OCI-LY7 (cell line): Measurements from ENCODE around the gene FBN2. TPM values are rescaled to one million over a fixed set of nuclear protein-coding genes. Genes with fewer than 3 reads are reported as not detected.

Experiments
- BruUV-seq: library from RNA; stranded (reverse); fragments of 400-500 nt; replicated peaks from 2 replicates; lab custom pipeline; 2021; lab: Mats Ljungman, UMichigan
- CTCF ChIA-PET: fragments of 300-600 bp; sonication (Branson Sonifier 250); formaldehyde crosslinking; loops from one replicate; lab custom pipeline; 2022; ENCODE audit warnings: antibody characterized with exemption; ENCODE audit not compliant: unreplicated experiment; lab: Charles Lee
- POLR2A ChIA-PET: fragments of 300-600 bp; sonication (Branson Sonifier 250); formaldehyde crosslinking; loops from one replicate; lab custom pipeline; 2022; ENCODE audit warnings: antibody characterized with exemption; lab: Charles Lee
- DNase-seq: peaks from one replicate; pipeline ENCODE4 v3.0.0-alpha.2; 2015; ENCODE audit warnings: low spot score
- H2AFZ ChIP-seq: fragments of 200-600 bp; sonication (generic), shearing (Covaris generic); 2 replicates; pipeline ENCODE4 v1.6.1; 2014; ENCODE audit warnings: mild to moderate bottlenecking, antibody characterized with exemption, low read length, moderate library complexity
- H3K27ac ChIP-seq: fragments of 200-600 bp; sonication (generic); 2 replicates; pipeline ENCODE4 v1.5.1; 2014; ENCODE audit warnings: mixed run types, low read depth, mild to moderate bottlenecking, moderate library complexity, low read length, inconsistent platforms; ENCODE audit not compliant: poor library complexity, severe bottlenecking
- H3K36me3 ChIP-seq: fragments of 200-600 bp; sonication (generic); 2 replicates; pipeline ENCODE4 v1.6.1; 2014; ENCODE audit warnings: mild to moderate bottlenecking, antibody characterized with exemption, low read length, moderate library complexity, mixed read lengths; ENCODE audit not compliant: insufficient read depth
- H3K4me1 ChIP-seq: fragments of 200-600 bp; sonication (generic); 2 replicates; pipeline ENCODE4 v1.5.1; 2014; ENCODE audit warnings: mild to moderate bottlenecking, low read length; ENCODE audit not compliant: insufficient read depth, poor library complexity, severe bottlenecking
- H3K4me2 ChIP-seq: fragments of 200-600 bp; sonication (generic); 2 replicates; pipeline ENCODE4 v1.6.1; 2014; ENCODE audit warnings: mild to moderate bottlenecking, low read length
- H3K4me3 ChIP-seq: fragments of 200-600 bp; sonication (generic); 2 replicates; pipeline ENCODE4 v1.5.1; 2014; ENCODE audit warnings: mild to moderate bottlenecking, low read depth, low read length; ENCODE audit not compliant: poor library complexity, severe bottlenecking
- H3K79me2 ChIP-seq: fragments of 200-600 bp; sonication (generic); 2 replicates; pipeline ENCODE4 v1.6.1; 2016; ENCODE audit warnings: low read depth, mild to moderate bottlenecking, low read length, moderate library complexity, mixed read lengths; ENCODE audit not compliant: insufficient read depth
- H3K9me2 ChIP-seq: fragments of 200-600 bp; sonication (generic); 2 replicates; pipeline ENCODE4 v1.6.1; 2016; ENCODE audit warnings: mild to moderate bottlenecking, low read length, mixed read lengths; ENCODE audit not compliant: insufficient read depth
- H3K9me3 ChIP-seq: fragments of 200-600 bp; sonication (generic); 2 replicates; pipeline ENCODE4 v1.6.1; 2014; ENCODE audit warnings: mild to moderate bottlenecking, mixed run types, low read length, mixed read lengths
- H4K20me1 ChIP-seq: fragments of 200-600 bp; sonication (generic); 2 replicates; pipeline ENCODE4 v1.6.1; 2014; ENCODE audit warnings: mild to moderate bottlenecking, antibody characterized with exemption, low read length, moderate library complexity, mixed read lengths; ENCODE audit not compliant: insufficient read depth
- CTCF ChIP-seq: fragments of 200-600 bp; sonication (generic); conservative IDR thresholded peaks from 2 replicates; pipeline ENCODE4 v1.5.1; 2014; ENCODE audit warnings: mild to moderate bottlenecking, antibody characterized with exemption, low read length, moderate library complexity, mixed read lengths
- EZH2phosphoT487 ChIP-seq: fragments of 200-600 bp; sonication (generic); IDR thresholded peaks from 2 replicates; pipeline ENCODE4 v1.6.1; 2018; ENCODE audit warnings: low read depth, borderline replicate concordance, mild to moderate bottlenecking, mixed run types, antibody characterized with exemption, low read length, moderate library complexity, mixed read lengths
- intact Hi-C: fragments of 100-400 bp; cut with micrococcal nuclease; formaldehyde crosslinking; loops from one replicate; pipeline ENCODE4 v1.10.0; 2022; ENCODE audit not compliant: unreplicated experiment
- total RNA-seq, 2 experiments: library from RNA; depleted of rRNA in 1 of 2; stranded (reverse); fragments of >200 nt in 1 of 2; shearing (Covaris generic) in 1 of 2; gene quantifications; 2 replicates each; pipeline ENCODE4 v1.2.3, GENCODE V29; 2014 to 2022

FBN2 gene
- total RNA-seq, 2 experiments from 2014 or later: not detected

GRCh38 chr5:128559300-128560297, 21.6 kb upstream of the FBN2 start:
- Histone ChIP-seq H3K9me2 (no peaks in the 10 kb centered on the region), H3K36me3 (no peaks in the 10 kb centered on the region), H3K9me3 (no peaks in the 10 kb centered on the region), H3K4me2 (no peak overlapping the region), H3K79me2 (no peaks in the 10 kb centered on the region), H3K4me3 (no peak overlapping the region), H4K20me1 (no peaks in the 10 kb centered on the region), H3K27ac (no peak overlapping the region), H3K4me1 (no peaks in the 10 kb centered on the region), H2AFZ (no peak overlapping the region)
- ChIA-PET CTCF (no interaction called here), POLR2A (interaction anchor here (0.7 kb wide), 1 partner anchor 34 kb away, joined by 4 read pairs; no protein-coding TSS in a partner anchor)
- TF ChIP-seq CTCF: no peak
- no peak for TF ChIP-seq EZH2phosphoT487
- DNase-seq: no peak
- BruUV-seq: no TSS peak
- intact Hi-C loops: no loop called here

DNA sequence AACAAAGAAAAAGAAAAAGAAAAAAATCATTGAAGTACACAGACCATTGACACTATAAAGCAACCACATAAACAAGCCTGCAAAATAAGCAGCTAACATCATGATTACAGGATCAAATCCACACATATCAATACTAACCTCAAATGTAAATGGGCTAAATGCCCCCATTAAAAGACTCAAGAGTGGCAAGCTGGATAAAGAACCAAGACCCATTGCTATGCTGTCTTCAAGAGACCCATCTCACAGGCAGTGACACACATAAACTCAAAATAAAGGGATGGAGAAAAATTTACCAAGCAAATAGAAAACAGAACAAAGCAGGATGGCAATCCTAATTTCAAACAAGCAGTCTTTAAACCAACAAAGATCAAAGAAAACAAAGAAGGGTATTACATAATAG, 15.7 kb upstream of the FBN2 start:
- H3K4me3 ChIP-seq: no peak overlapping the region
- no peaks in the 10 kb centered on the region for H3K36me3 ChIP-seq
- H3K9me3 ChIP-seq: no peaks in the 10 kb centered on the region
- no peak for DNase-seq
- H3K4me2 ChIP-seq: no peak overlapping the region
- H4K20me1 ChIP-seq: no peaks in the 10 kb centered on the region
- CTCF ChIA-PET: no interaction called here
- no peaks in the 10 kb centered on the region for H3K79me2 ChIP-seq
- H3K4me1 ChIP-seq: no peaks in the 10 kb centered on the region
- H3K27ac ChIP-seq: no peak overlapping the region
- no peak overlapping the region for H2AFZ ChIP-seq
- POLR2A ChIA-PET: no interaction called here
- H3K9me2 ChIP-seq: no peaks in the 10 kb centered on the region
- TF ChIP-seq CTCF (no peak), EZH2phosphoT487 (no peak)
- no TSS peak for BruUV-seq
- intact Hi-C loops: no loop called here

GRCh38 chr5:128551476-128551875, 13.4 kb upstream of the FBN2 start:
- ChIA-PET POLR2A (interaction anchor here (0.6 kb wide), 1 partner anchor 42 kb away, joined by 3 read pairs; no protein-coding TSS in a partner anchor), CTCF (no interaction called here)
- H3K4me3 ChIP-seq: no peak overlapping the region
- no peak overlapping the region for H3K4me2 ChIP-seq
- TF ChIP-seq EZH2phosphoT487 (no peak), CTCF (no peak)
- no peak overlapping the region for H2AFZ ChIP-seq
- no peaks in the 10 kb centered on the region for H3K79me2 ChIP-seq
- H3K9me2 ChIP-seq: no peaks in the 10 kb centered on the region
- no peaks in the 10 kb centered on the region for H3K36me3 ChIP-seq
- H3K9me3 ChIP-seq: no peaks in the 10 kb centered on the region
- H3K27ac ChIP-seq: no peak overlapping the region
- H3K4me1 ChIP-seq: no peaks in the 10 kb centered on the region
- intact Hi-C loops: no loop called here
- DNase-seq: no peak
- no peaks in the 10 kb centered on the region for H4K20me1 ChIP-seq
- no TSS peak for BruUV-seq
